MM.1S (cell line): ENCODE measurements around the gene PHF12.

Experiments used
- DNase-seq: peaks from one replicate; pipeline ENCODE4 v3.0.0-alpha.2; 2015
- H2AFZ ChIP-seq: fragments of 300-600 bp; sonication (generic); 2 replicates; pipeline ENCODE4 v1.6.0; 2016; ENCODE audit warnings: antibody characterized with exemption, low read length
- H3F3A ChIP-seq: fragments of 300-600 bp; sonication (generic); 2 replicates; pipeline ENCODE4 v1.6.1; 2016; ENCODE audit warnings: mild to moderate bottlenecking, antibody characterized with exemption, low read length, moderate library complexity, mixed read lengths; ENCODE audit not compliant: insufficient read depth
- H3K27ac ChIP-seq: fragments of 300-600 bp; sonication (generic); 2 replicates; pipeline ENCODE4 v1.5.1; 2016; ENCODE audit warnings: mild to moderate bottlenecking, low read length
- H3K27me3 ChIP-seq: fragments of 300-600 bp; sonication (generic); replicated peaks from 2 replicates; pipeline ENCODE4 v1.6.0; 2016; ENCODE audit warnings: low read length; ENCODE audit not compliant: insufficient read depth
- H3K36me3 ChIP-seq: fragments of 300-600 bp; sonication (generic); replicated peaks from 2 replicates; pipeline ENCODE4 v1.6.1; 2016; ENCODE audit warnings: mild to moderate bottlenecking, low read length, mixed read lengths; ENCODE audit not compliant: insufficient read depth
- H3K4me1 ChIP-seq: fragments of 300-600 bp; sonication (generic); 2 replicates; pipeline ENCODE4 v1.6.1; 2016; ENCODE audit warnings: low read length, mixed read lengths
- H3K4me2 ChIP-seq: fragments of 300-600 bp; sonication (generic); 2 replicates; pipeline ENCODE4 v1.6.0; 2016; ENCODE audit warnings: low read depth, low read length
- H3K4me3 ChIP-seq: fragments of 300-600 bp; sonication (generic); 2 replicates; pipeline ENCODE4 v1.5.1; 2016; ENCODE audit warnings: low read length, mixed read lengths
- H3K79me2 ChIP-seq: fragments of 300-600 bp; sonication (generic); 2 replicates; pipeline ENCODE4 v1.6.1; 2016; ENCODE audit warnings: mixed run types, low read length, mixed read lengths
- H3K9ac ChIP-seq: fragments of 300-600 bp; sonication (generic); 2 replicates; pipeline ENCODE4 v1.6.1; 2016; ENCODE audit warnings: low read length, mixed read lengths
- H3K9me2 ChIP-seq: fragments of 300-600 bp; sonication (generic); replicated peaks from 2 replicates; pipeline ENCODE4 v1.6.1; 2016; ENCODE audit warnings: mild to moderate bottlenecking, low read length, mixed read lengths; ENCODE audit not compliant: insufficient read depth
- H3K9me3 ChIP-seq: fragments of 300-600 bp; sonication (generic); replicated peaks from 2 replicates; pipeline ENCODE4 v1.6.1; 2016; ENCODE audit warnings: mild to moderate bottlenecking, low read length, mixed read lengths; ENCODE audit not compliant: insufficient read depth
- H4K20me1 ChIP-seq: fragments of 300-600 bp; sonication (generic); 2 replicates; pipeline ENCODE4 v1.6.1; 2016; ENCODE audit warnings: mild to moderate bottlenecking, low read length, moderate library complexity, mixed read lengths; ENCODE audit not compliant: insufficient read depth
- EZH2 ChIP-seq: fragments of 300-600 bp; sonication (generic); optimal IDR thresholded peaks from 2 replicates; pipeline ENCODE3; 2017; ENCODE audit warnings: low read depth, mild to moderate bottlenecking, antibody characterized with exemption, low read length, mixed read lengths
- EZH2phosphoT487 ChIP-seq: fragments of 300-600 bp; sonication (generic); IDR thresholded peaks from 2 replicates; pipeline ENCODE4 v1.6.1; 2018; ENCODE audit warnings: antibody characterized with exemption, low read length
- TF ChIP-seq, protein P1 (sequence below): fragments of 300-600 bp; sonication (generic); IDR thresholded peaks from 2 replicates; pipeline ENCODE4 v1.5.1; 2016; ENCODE audit warnings: antibody characterized with exemption, low read length, mixed read lengths

The PHF12 gene

DNA sequence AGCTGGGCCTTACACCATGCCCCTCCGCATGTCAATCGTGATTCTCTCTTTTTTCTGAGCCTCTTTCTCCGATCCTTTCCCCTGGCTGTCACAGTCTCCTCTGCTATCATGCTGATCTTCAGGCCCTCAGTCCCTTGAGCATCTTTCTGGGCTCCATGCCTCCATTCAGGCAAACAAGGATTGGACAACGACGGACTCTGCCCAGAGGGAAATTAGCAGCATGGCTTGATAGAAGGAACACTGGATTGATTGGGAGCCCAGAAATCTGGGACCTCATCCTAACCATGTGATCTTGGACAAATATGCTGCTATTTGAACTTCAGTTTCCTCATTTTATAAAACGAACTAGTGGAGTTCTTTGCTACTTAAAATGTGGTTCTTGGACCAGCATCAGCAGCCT is 19.6 kb upstream of the PHF12 start:
- H3K4me3 ChIP-seq, result no peak overlapping the region
- H3K36me3 ChIP-seq, result no peaks in the 10 kb centered on the region
- H3K27me3 ChIP-seq, result no peaks in the 10 kb centered on the region
- H3K27ac ChIP-seq, result no peak overlapping the region
- H3K9me3 ChIP-seq, result no peaks in the 10 kb centered on the region
- H3F3A ChIP-seq, result no peaks in the 10 kb centered on the region; the same call in 1 of the 2 replicates
- no peaks in the 10 kb centered on the region for H3K79me2 ChIP-seq
- no peak for DNase-seq
- H3K4me1 ChIP-seq, result peaks cover 9% of the 10 kb centered on the region
- no peak overlapping the region for H2AFZ ChIP-seq
- no peak overlapping the region for H3K9ac ChIP-seq
- TF ChIP-seq EZH2, result no peak
- TF ChIP-seq, protein P1, sequence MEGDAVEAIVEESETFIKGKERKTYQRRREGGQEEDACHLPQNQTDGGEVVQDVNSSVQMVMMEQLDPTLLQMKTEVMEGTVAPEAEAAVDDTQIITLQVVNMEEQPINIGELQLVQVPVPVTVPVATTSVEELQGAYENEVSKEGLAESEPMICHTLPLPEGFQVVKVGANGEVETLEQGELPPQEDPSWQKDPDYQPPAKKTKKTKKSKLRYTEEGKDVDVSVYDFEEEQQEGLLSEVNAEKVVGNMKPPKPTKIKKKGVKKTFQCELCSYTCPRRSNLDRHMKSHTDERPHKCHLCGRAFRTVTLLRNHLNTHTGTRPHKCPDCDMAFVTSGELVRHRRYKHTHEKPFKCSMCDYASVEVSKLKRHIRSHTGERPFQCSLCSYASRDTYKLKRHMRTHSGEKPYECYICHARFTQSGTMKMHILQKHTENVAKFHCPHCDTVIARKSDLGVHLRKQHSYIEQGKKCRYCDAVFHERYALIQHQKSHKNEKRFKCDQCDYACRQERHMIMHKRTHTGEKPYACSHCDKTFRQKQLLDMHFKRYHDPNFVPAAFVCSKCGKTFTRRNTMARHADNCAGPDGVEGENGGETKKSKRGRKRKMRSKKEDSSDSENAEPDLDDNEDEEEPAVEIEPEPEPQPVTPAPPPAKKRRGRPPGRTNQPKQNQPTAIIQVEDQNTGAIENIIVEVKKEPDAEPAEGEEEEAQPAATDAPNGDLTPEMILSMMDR, result no peak
- TF ChIP-seq EZH2phosphoT487, result no peak
- no peaks in the 10 kb centered on the region for H3K9me2 ChIP-seq
- H3K4me2 ChIP-seq, result no peak overlapping the region
- no peaks in the 10 kb centered on the region for H4K20me1 ChIP-seq

DNA sequence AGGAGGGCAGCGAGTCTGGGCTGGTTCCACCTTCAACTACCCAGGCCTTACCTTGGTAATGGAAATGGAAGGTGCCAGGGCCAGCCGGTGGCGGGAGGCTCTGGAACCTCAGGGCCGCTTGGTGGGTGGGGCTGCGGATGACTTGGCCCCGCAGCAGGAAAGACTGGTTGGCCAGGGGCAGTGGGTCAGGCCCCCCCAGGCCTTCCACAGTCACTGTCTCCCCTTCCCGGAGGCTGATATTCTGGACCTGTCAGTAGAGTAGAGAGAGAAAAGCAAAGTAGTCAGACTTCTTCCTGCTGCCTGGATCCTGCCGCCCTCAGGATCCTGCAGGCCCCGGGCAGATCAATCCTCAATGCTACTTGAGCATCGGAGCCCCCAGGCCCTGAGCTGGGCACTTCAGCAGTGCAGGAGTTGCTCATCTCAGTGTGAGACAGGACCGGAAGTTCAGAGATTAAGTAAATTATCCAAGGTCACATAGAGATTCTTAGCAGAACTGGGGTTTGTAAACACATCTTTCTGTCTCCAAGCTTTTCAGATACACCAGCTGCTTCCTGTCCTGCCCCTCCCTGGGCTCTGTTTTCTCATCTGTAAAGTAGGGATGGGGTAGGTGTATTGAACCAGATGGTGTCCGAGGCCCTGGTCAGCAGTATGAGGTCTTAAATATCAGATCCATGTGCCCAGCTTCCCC is 18.5 kb upstream of the PHF12 start:
- H3K79me2 ChIP-seq, result no peaks in the 10 kb centered on the region
- H3K27ac ChIP-seq, result no peak overlapping the region

DNA sequence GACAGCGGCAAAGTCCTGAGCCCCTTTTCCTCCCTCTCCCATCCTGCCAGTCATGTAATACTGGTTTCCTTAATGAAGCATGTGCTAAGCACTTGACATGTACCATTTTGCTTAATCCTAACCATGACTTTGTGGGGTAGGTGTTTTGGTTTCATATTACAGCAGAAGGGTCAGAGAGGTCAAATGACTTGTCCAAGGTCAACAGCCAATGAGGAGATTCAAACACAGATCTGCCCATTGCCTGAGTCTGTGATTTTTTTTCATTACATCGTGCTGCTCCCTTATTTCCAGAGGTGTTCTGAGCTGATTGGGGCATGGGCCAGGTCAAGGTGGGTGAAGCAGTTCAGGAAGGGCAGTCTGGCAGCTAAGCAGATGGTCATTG is 17.6 kb upstream of the PHF12 start:
- DNase-seq, result peak; percentile 24
- no peaks in the 10 kb centered on the region for H4K20me1 ChIP-seq
- no peak overlapping the region for H3K9ac ChIP-seq
- peaks cover 7% of the 10 kb centered on the region for H3K27me3 ChIP-seq
- no peaks in the 10 kb centered on the region for H3K79me2 ChIP-seq
- no peaks in the 10 kb centered on the region for H3K36me3 ChIP-seq
- H3K9me2 ChIP-seq, result no peaks in the 10 kb centered on the region
- no peaks in the 10 kb centered on the region; the same call in 1 of the 2 replicates for H3F3A ChIP-seq
- no peak overlapping the region for H3K27ac ChIP-seq
- peaks cover 9% of the 10 kb centered on the region for H3K4me1 ChIP-seq
- TF ChIP-seq, protein P1, result no peak
- TF ChIP-seq EZH2, result no peak
- TF ChIP-seq EZH2phosphoT487, result no peak
- no peak overlapping the region for H3K4me2 ChIP-seq
- H3K4me3 ChIP-seq, result no peak overlapping the region
- H3K9me3 ChIP-seq, result no peaks in the 10 kb centered on the region
- H2AFZ ChIP-seq, result no peak overlapping the region

More for the DNA sequence above, 18.5 kb upstream of the PHF12 start:
- peaks cover 9% of the 10 kb centered on the region for H3K4me1 ChIP-seq
- no peak for DNase-seq
- H3K9me2 ChIP-seq, result no peaks in the 10 kb centered on the region
- H3K27me3 ChIP-seq, result no peaks in the 10 kb centered on the region
- no peaks in the 10 kb centered on the region for H4K20me1 ChIP-seq
- no peak overlapping the region for H3K4me3 ChIP-seq
- H2AFZ ChIP-seq, result no peak overlapping the region
- no peaks in the 10 kb centered on the region for H3K9me3 ChIP-seq
- no peaks in the 10 kb centered on the region for H3K36me3 ChIP-seq
- TF ChIP-seq EZH2 (no peak), EZH2phosphoT487 (no peak)
- TF ChIP-seq, protein P1, result no peak
- no peak overlapping the region for H3K4me2 ChIP-seq
- no peaks in the 10 kb centered on the region; the same call in 1 of the 2 replicates for H3F3A ChIP-seq
- no peak overlapping the region for H3K9ac ChIP-seq
